Renal pelvis (tissue), 12 donors: Measurements from ENCODE around the gene CHRM2. TPM values are rescaled to one million over a fixed set of nuclear protein-coding genes. Genes with fewer than 3 reads are reported as not detected.
"Not testable (repeated sequence)": the region's sequence is repeated elsewhere in the genome, so short reads cannot be mapped to it uniquely, and the experiment has no call there.

ENCODE experiments used
- DNase-seq: peaks from one replicate; pipeline ENCODE4 v3.0.0-alpha.2; 2013
- long read RNA-seq, 16 experiments: transcript quantifications; one replicate each; lab custom pipeline, GENCODE V29; 2026
- polyA plus RNA-seq, 3 donors: library from polyadenylated mRNA; unstranded; fragments of 120-200 nt; gene quantifications; one replicate each; pipeline ENCODE4 v1.2.1, GENCODE V29; 2013; ENCODE audit not compliant: insufficient read length in 3 of 3

CHRM2 gene
- 1 to 10 TPM; 2.1 to 2.9 (median 2.4) TPM for polyA plus RNA-seq
- long read RNA-seq, donor 1: 0 reads
- long read RNA-seq, donor 2: 0 reads
- long read RNA-seq, donor 3: 0 reads
- long read RNA-seq, donor 4: 0 reads
- long read RNA-seq, donor 5: 0 reads
- long read RNA-seq, donor 6: 0 reads
- long read RNA-seq, donor 7: 0 reads
- long read RNA-seq, donor 8: 0 reads
- long read RNA-seq, donor 9: 0 reads
- long read RNA-seq, donor 10: 0 reads
- long read RNA-seq, donor 11: 0 reads
- long read RNA-seq, donor 12: 0 reads
- long read RNA-seq, donor 13: 0 reads
- long read RNA-seq, donor 14: 0 reads
- long read RNA-seq, donor 15, full-length matches to known transcripts: 2 of 2 reads
- long read RNA-seq, donor 15, partial matches to known transcripts: 0 of 2 reads
- long read RNA-seq, donor 15, other reads (novel, unspliced or antisense): 0 of 2 reads
- long read RNA-seq, donor 16: 0 reads

DNA sequence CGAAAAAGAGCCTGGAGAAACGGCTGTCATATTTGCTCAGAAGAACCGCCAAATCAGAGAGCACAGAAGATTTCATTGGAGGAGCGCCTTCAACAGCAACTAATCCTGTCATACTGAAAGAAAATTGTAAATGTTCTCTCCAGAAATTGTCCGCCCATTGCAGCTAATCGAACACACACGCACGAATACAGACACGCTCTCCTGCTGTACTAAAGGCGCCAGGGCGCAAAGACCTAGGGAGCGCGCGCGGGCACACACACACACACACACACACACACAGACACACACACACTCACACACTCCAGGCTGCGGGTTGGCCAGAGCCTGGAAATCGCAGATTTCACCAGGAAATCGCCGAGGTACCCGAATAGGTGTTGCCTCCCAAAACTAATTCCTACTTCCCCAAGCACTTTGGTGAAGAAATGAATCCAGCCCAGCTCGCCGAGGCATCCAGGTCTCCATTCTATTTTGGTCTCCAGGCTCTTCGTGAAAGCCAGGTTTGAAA lies at the start of gene CHRM2:
Gene CHRM2, plus strand, starts transcription at position 157 of the 505 bp plus-strand sequence. CDS start 146,214 bp downstream, outside the sequence.
- no peak for DNase-seq

DNA sequence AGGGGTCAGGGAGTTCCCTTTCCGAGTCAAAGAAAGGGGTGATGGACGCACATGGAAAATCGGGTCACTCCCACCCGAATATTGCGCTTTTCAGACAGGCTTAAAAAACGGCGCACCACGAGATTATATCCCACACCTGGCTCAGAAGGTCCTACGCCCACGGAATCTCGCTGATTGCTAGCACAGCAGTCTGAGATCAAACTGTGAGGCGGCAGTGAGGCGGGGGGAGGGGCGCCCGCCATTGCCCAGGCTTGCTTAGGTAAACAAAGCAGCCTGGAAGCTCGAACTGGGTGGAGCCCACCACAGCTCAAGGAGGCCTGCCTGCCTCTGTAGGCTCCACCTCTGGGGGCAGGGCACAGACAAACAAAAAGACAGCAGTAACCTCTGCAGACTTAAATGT lies 37.1 kb upstream of the CHRM2 start:
- not testable (repeated sequence) for DNase-seq

DNA sequence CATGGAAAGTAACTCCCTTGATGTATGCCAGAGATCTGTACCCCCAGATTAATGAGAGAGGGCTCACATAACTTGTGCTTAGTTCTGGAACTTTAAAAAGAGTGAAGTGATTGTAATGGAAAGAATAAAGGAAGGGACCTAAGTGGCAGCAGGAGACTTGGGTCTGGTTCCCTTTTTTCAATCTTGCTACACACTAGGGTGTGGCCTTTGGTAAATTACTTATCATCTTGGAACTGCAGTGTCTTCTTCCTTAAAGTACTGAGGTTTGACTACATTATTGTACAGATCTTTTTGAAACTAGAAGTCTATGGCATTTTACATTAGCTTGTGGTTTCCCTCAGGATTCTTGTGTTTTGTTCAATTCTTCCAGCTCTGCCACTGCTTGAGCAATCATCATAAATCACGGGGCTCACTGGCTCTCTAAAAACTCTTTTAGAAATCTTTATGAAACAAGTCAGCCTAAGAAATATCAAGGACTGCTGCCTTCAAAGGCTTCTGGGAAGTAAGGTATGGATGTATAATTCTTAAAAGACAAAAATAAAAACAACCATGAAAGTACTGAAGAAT lies 22.5 kb upstream of the CHRM2 start:
- no peak for DNase-seq

DNA sequence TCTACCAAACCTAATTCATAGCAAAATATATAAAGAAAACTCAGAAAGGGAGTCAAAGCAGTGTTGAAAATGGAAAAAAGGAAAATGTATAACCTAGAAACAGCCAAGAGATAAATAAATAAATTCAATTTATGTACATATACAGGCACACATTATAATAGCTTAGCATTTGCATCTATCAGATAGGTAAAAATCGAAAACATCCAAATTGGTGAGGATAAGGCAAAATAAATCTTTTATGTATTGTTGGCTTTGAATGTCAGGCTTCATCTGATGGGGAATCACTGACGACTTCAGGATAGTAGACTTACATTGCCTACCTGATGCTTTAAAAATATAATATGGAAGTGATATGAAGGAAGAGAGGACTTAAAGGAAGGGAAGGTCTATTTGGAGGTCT lies 20.6 kb upstream of the CHRM2 start:
- no peak for DNase-seq

DNA sequence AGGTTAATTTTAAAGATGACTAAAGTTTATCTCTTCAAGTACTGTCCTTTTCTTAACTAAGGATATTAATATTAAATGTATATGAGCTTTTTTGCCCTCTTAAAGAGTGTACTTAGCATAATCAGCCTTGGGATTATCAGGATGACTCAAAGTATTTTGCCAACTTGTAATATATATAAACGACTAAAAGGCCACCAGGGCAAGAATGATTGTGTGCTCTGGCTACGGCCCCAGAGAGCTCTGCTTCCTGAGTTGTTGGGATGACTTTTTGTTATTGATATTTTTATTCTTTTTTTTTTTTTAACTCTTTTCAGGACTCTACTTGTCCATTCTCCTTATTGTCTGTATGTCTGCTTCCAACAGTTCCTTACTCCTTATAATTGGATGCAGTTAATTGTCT lies 14.8 kb upstream of the CHRM2 start:
- no peak for DNase-seq

DNA sequence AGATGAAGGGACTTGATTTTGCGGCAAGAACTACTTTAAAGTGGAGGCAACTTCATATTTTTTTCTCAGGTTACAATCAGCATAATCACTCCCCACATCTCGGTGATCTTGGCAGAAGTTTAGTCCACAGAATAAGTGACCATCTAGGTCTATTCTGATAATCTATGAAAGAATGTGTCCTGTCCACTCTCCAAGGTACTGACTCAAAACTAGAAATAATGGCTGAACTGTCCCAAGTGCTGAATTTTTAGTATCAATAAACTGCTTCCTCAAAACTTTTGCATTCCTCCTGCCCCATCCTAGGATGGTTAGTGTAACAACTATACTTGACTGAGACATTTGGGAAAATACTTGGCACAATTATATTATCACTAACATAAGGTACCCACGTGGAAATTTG lies 10.9 kb upstream of the CHRM2 start:
- peak; percentile 37 for DNase-seq

DNA sequence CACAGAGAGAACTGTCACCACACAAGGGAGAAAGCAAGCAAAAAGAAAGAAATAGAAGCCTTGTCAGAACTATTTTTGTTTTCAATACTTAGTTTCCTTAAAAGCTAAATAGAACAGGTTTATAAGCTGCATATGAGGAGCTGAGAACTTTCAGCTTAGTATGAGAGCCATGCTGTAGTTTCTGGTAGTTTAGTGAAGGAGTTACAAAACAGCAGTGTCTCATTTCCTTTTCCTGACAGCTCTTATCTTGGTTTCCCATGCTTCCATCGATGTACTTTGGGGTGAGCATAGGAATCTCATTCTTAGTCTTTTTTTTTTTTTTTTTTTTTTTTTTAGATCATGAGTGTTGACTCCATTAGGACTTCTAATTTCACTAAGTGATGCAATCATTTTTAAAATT lies 8.6 kb upstream of the CHRM2 start:
- DNase-seq: no peak

DNA sequence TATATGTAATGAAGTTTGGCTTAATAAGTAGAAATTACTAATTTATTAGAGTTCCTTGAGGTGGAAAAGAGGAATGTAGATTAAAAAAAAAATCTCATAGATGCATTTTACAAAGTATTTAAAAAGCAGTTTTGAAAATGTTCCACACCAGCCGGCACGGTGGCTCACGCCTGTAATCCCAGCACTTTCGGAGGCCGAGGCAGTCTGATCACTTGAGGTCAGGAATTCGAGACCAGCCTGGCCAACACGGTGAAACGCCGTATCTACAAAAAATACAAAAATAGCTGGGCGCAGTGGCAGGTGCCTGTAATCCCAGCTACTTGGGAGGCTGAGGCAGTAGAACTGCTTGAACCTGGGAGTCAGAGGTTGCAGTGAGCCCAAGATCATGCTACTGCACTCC lies 3.2 kb upstream of the CHRM2 start:
- no peak for DNase-seq

DNA sequence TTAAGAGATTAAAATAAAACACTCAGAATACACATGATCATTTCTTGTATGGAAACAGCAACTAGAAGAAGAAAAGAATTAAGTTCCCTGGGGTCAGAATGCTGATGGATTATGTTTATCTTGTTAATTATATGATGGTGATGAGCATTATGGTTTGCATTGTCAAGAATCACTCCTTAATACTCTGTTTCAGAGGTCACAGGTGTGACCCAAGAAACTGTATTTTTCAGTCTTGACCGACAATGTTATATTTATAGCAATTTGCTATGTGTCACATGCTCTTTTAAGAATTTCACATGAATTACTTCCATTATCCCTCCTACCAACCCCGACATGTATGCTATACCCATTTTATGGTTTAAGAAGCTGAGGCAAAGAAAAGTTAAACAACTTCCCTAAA lies 2.7 kb upstream of the CHRM2 start:
- DNase-seq: no peak

DNA sequence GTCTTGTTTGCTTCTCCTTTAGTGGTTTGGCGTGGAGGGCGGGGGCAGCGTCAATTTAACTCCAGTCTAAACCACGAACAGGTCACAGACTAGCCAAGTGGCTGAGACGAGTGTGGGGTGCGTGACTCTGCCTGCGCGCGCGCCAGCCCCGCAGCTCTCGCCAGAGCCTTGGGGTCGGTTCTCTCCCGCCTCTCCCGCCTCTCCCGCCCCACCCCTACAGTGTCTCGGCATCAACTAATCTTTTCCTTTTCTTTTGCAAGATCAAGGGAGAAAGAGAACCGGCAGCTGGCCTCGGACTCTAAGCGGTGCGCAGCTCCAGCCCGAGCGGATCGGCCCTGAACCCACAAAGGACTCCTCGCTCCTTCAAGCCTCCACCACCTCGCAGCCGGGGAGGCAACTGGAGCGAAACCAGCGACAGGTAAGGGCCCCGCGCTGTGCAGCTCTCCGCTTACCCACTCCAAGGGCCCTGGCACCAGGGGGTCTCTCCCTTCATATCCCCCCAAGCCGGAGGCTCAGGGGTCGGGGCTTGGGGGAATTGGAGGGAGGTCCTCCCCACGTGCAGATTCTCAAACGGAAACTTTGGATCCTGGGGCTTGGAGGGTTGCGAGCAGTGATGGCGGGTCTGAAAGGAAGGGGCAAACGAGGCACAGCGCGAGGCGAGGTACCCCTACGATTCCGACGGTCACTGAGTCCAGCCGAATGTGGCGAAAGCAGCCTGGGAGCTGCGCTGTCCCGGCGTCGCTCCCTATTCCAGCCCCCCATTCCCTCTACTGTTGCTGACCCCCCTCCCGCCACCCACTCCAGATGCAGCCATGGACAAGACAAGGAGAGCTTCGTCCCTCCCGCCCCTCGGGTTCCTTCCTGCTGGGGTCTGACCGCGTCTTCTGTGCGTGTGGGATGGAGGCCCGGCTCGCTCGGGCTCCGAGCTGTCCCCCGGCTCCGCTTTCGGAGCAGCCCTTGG lies 829 bp downstream of the CHRM2 start:
- no peak for DNase-seq

DNA sequence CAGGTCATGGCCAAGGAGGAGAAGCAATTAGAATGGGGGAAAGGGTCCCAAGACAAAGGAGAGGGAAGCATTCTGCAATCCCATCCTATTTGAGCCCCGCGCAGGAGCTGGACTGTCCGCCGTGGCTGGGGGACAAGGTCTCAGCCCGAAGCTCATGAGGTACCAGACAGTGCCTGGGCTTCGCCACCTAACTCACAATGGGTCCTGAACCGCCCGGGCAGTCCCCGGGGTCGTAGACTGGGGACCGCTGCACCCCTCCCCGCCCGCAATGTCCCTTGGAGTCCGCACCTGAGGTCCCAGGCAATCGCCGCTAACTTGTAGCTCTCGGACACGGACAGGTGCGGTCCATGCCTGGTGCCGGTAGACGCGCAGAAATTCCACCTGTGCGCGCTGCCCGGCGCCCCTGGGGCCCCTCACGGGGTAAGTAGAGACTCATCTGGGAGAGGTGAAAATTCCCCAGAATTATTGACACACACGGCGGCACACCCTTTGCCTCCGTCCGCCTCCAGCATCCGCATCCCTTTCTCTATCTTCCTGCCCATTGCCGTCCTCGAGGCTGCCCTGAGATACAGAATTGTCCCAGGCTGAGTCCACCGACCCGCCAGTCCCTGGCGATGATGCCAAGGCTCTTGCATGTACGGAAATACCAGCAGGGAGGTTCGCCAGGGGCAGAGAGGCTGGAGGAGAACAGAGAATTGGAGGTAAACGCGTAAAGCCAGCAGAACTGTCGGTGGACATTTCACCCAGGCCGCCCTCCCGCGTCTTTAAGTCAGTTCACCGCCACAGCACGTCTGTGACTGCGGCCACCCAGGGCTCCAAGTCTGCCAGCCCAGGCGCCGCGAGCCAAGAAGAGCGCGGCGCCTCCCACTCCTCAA lies 1.8 kb downstream of the CHRM2 start:
- no peak for DNase-seq

DNA sequence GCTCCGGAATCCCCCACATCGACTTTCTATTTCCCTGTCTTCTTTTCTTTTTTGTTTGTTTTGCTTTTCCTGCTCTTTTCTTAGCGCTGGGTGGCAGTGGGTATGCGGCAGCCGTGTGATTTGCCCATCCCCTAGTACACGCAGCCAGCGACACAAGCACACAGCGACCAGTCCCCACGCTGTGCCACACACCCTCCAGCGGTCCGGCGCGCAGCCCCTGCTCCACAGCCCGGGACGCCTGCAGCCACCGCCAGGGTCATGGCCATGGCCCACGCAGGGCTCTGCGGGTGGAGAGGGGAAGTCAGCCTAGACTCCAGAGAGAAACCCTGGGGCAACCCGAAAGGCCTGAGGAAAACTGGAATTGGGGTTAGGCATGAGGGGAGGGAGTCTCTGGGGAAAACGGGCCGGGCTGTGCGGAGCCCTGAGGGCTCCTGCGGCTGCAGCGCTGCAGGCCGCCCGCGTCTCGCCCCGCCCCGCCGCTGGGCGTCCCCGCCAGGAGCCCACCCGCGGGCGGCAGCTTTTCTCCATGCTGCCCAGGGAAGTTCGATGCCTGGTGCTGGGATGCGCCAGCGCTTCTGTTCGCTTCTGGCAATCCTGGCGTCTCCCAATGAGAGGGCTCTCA lies 2.5 kb downstream of the CHRM2 start:
- no peak for DNase-seq

DNA sequence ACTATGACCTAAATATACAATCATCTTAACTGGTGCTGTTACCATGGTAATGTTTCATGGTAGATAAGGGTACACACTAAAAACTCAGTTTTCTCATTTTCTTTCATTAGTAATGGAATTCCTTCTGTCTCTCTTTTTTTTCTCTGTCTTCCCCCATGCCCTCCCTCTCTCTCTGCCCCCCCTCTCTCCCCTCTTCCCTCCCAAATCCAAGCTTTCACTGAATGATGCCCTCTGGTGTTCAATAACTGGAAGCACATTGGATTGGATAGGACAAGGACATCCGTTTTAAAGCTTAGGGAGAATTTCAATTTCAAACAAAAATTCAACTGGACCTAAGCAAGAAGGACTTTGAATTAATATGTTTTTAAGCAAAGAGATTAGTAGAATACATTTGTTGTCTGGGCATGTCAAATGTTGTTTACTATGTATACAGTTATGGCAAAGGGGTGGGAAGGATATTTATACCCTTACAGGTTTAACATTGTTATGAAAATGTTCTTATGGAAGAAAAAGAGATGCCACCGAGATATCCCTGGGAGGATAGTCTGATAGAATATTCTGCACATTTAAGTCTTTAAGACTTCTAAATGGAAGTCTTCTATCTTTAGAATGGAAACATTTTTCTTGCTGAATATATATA lies 6.1 kb downstream of the CHRM2 start:
- DNase-seq: no peak

DNA sequence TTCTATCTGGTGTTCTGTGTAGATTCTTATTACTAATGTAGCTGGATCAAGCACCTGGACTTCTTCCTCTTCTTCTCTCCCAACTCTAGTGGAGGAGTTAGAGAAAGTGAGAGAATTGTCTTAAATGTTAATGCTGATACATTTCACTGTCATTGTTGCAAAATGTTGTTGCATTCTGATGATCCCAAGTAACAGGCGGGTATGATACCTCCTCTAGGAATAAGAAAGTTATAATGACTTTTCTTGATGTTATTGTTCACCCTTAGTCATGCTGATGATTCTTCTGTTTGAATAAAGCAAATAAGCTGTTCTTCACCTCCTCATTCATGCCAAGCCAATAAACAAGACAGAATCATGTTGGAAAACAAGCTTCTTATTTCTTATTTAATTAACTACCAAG lies 9.1 kb downstream of the CHRM2 start:
- DNase-seq: no peak

DNA sequence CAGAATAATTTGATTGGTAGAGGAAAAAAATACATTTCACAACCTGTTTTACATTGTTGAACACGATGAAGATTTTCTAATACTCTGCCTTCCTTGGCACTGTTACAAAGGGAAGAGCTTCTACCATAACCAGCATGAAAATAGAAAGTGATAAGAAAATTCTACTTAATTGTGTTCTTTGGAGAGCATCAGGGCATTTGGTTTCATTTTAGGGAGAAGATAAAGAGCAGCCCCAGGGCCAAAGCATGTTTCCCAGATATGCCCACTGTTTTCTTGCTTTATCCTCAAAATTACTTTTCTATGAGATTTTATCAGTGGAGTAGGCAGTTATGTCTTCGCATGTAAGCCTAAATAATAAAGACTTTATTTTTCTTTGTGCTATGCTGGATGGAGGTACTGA lies 9.5 kb downstream of the CHRM2 start:
- no peak for DNase-seq

DNA sequence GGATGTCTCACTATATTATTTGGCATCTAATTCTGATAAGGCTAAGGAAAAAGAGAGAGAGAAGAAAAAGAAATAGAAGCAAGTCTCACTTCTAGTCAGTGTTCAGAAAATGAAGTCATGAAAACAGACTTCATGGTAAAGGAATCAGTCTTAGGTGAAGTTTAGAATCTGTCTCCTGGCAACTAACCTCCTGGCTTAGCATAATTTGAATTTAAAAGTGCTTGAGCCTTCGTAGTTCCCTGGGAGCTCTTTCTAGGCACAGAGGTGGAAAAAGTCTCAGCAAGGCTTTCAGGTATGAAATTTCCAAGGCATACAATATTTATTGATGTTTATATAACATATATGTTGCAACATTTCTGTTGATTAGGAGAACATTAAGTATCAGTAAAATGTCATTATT lies 10.4 kb downstream of the CHRM2 start:
- DNase-seq: no peak

DNA sequence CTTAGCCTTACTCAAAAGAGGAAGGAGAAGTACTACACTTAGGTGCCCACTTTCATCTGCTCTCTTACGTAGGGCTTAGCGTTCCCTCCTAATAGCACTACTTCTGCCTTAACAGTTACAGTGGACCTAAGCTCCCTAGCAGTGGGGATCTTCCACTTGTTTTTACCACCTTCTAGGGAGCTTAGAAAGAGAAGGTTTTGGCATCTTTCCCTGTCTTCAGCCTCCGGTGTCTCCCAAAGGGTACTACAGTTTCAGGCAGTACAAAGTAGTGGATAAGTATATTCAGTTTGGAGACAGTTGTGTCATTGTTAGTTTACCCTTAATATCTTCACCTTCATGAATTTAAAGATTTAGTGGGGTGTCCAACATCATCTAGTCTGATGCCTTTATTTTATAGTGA lies 14.6 kb downstream of the CHRM2 start:
- DNase-seq: no peak

DNA sequence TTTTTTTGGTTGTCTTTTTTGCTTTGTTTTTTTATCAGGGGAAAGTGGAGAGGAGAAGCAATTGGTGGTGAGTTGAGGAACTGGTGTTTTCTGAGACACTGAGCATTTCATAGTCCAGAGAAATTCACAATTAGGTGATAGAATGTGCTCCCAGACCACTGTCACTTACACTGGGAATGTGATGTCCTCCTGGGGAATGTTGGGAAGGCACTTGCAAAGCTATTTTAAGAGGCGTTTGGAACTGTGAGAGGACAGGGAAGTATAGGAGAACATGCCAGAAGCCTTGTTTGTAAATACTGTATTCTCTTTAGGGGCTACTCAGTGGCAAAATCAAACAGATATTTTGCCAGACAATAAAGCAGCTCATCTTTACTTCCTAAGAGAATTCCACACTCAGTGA lies 16.0 kb downstream of the CHRM2 start:
- no peak for DNase-seq

DNA sequence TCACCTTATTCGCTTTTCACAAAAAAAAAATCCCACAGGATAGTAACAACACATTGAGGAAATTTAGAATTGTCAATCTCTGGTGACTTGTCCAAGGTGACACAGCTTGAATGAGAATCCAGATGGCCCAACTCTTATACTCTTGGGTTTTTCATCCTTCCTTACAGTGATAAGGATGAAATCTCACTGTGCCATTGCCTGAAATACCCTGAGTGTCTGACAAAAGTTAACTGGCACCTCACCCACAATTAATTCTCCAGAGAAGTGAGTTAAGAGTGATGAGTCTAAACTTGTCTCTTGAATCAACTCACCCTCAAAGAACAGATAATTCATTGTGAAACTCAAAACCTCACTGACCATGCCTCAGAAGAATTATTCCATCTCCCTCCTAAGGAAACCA lies 18.9 kb downstream of the CHRM2 start:
- DNase-seq: no peak

DNA sequence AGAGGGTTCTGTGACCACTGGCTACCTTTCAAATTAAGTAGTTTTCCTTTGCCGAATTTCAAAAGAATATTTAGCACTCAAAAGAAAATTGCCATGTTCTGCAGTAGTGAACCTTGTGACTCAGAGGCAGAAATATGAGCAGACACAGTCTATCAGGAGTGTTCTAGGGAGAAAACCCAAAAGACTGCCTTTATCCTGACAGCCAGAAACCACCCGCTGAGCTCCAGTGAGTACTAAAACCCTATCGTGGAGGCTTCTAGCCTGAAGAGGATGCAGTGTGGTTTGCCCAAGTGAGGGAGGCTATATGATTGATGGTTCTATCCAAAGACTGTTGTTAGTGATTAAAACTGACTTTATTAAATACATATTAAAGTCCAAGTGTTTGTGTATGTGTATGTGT lies 21.9 kb downstream of the CHRM2 start:
- DNase-seq: no peak
